GM21737 (cell line): ENCODE data around the gene PEX11B.

Experiments used
- ATAC-seq: cut with Tn5 transposase; IDR thresholded peaks from one replicate; pipeline ENCODE4 v1.9.1; 2021; ENCODE audit warnings: mild to moderate bottlenecking, moderate library complexity; ENCODE audit not compliant: unreplicated experiment

The PEX11B gene

GRCh38 chr1:145912128-145912641, 6.3 kb downstream of the PEX11B start:
- no peak for ATAC-seq

DNA sequence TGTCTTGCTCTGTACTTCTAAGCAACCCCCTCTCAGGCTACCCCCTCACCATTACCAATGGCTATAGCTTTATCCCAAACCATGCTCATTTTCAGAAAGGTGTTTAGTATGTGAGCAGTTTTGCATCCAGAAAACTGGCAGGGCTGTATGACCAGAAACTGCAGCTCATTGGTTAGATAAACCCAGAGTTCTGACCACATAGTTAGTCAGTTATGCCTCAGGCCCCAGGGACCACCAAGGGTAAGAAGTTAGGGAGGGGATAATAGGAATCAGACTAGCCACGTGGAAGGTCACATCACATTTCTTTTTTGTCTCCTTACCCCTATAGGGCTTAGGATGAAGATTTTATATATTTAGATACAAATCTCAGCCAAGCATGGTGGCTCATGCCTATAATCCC, 9.9 kb downstream of the PEX11B start:
- no peak for ATAC-seq

- no peak for ATAC-seq
Measured at GRCh38 chr1:145906954-145907753, 11.4 kb downstream of the PEX11B start.

- no peak for ATAC-seq
Measured at GRCh38 chr1:145901312-145902021, 17.1 kb downstream of the PEX11B start.

- ATAC-seq: no peak
Measured at GRCh38 chr1:145898756-145899155, 19.8 kb downstream of the PEX11B start.

GRCh38 chr1:145897969-145898368, 20.5 kb downstream of the PEX11B start:
- ATAC-seq: no peak

GRCh38 chr1:145895471-145895870, 23.0 kb downstream of the PEX11B start:
- no peak for ATAC-seq

DNA sequence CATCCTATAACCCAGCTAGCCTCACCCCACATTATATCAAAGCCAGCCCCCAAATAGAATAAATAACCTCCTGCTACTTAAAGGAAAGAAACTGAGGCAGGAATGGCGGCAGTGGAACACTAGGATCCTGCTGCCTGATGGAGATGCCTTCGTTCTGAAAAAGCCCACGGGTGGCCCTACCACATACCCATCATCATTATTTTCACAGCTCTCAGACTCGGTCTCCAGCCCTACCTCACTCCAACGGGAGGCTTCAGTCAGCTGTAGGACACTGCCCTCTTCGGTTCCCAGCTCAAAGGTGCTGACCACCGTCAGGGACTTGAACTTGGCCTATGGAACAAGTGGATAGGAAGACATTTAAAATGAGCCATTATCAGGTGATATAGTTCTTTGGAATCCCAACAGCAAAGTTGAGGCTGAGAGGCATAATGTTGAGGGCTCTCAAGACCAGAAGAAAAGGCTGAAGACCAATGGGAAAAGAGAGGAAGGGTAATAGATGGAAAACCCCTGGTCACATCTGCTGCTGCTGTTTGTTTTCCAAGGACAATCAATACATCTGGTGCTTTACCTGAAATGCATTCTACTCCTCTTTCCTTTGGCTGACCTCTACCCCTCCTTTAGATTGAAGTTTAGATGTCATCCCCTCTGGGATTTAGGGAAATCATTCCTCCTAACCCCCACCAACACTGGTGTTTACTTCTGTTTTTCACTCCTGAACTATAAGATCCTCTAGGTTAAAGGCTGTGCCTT, 25.0 kb downstream of the PEX11B start:
- ATAC-seq: no peak

GRCh38 chr1:145892486-145893087, 25.9 kb downstream of the PEX11B start:
- ATAC-seq: no peak

GRCh38 chr1:145891587-145892485, 26.7 kb downstream of the PEX11B start:
- ATAC-seq: no peak

DNA sequence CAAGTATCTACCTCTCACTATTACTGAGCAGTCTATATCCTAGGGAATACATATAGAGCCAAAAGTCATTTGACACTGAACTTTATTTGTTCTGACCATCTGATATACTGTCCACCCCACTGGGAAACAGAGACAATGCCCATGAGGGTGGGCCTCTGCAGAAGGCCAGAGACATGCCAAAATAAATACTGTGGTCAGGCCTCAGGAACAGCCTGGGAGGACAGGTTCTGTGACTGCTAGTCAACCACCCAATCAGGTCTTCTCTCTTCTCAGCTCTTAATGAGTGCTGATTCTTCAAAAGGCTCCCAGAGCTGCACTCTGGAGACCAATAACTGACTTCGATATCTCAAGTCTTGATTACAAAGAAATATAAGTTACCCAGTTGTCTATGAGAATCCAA, 27.4 kb downstream of the PEX11B start:
- no peak for ATAC-seq

- no peak for ATAC-seq
Measured at GRCh38 chr1:145889722-145890121, 28.8 kb downstream of the PEX11B start.

DNA sequence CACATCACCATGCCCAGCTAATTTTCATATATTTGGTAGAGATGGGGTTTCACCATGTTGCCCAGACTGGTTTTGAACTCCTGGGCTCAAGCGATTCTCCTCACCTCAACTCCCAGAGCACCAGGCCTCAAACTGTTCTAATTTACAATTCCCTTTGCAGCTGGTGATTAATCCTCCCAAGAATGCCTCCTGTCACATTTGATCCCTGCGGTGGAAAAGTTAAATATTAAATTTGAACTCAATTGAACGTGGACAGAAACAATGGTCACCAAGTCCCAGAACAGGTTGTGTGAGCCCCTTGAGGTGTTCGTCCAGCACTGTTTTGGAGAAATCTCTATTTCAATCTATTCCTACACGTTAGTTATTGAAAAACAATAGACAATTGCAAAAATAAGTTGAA, 30.9 kb downstream of the PEX11B start:
- ATAC-seq: no peak

GRCh38 chr1:145886816-145887215, 31.7 kb downstream of the PEX11B start:
- ATAC-seq: no peak

DNA sequence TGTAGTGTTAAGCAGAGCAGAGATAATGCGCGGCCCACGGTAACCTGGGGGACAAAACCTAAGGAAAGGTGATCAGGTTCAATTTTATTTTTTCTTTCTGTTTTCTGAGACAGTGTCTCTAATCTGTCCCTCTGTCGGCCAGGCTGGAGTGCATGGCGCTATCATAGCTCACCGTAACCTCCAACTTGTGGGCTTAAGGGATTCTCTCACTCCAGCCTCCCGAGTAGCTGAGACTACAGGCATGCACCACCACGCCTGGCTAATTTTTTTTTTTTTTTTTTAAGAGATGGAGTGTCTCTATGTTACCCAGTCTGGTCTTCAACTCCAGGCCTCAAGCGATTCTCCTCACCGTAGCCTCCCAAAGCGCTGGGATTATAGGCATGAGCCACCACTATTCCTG, 32.1 kb downstream of the PEX11B start:
- no peak for ATAC-seq

- peak; percentile 97 for ATAC-seq
Measured at GRCh38 chr1:145885738-145886287, 32.7 kb downstream of the PEX11B start, which contains the start of gene ANKRD35. Gene ANKRD35, minus strand, starts transcription at chr1:145885866. Its CDS starts 108 bp downstream, at chr1:145885758.

DNA sequence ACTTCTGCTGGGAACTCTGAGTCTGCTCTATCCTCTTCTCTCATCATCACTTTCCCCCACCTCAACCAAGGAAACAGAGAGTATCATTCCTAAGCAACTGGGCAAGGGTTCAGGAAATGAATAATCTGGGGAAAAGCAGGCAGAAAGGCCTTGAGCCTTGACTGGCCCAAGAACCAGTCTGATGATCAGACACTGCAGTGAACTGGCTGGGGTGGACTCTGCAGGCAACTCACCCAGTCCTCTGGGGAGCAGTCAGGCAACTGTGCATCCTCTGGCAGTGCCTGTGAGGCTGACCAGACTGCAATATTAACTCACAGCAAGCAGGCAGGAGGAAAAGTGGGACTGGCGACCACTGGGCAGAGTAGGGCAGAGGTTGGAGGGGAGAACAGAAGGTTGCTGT, 33.8 kb downstream of the PEX11B start:
- no peak for ATAC-seq

- ATAC-seq: no peak
Measured at GRCh38 chr1:145879775-145880174, 38.7 kb downstream of the PEX11B start.

DNA sequence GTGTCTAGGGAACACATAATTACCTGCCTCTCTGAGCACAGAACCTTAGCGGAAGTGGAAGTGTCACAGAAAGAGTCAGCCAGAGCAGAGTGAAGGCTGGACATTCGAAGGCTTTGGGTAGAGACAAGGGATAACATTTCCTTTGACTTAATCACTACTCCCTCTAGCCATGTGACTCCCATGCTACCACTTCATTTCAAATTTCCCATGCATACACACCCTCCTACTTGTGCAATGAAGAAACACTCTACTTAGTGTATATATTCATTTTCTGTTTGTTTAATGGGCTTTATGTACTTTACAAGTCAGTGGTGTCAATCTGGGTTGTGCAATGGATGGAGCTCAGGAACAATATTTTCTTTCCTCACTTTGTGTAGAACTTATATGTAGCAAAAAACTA, 39.8 kb downstream of the PEX11B start:
- ATAC-seq: no peak
